Common myeloid progenitor, CD34-positive (primary cell): ENCODE measurements around the gene TRIM50.

Source experiments
- CTCF ChIA-PET: fragments of 350-600 bp; sonication (Branson Sonifier 250); formaldehyde crosslinking; loops from one replicate; lab custom pipeline; 2021; ENCODE audit warnings: antibody characterized with exemption; lab: Charles Lee
- POLR2A ChIA-PET: fragments of 350-600 bp; sonication (Branson Sonifier 250); formaldehyde crosslinking; loops from one replicate; lab custom pipeline; 2021; ENCODE audit warnings: antibody characterized with exemption; lab: Charles Lee
- DNase-seq, 3 donors: peaks; one replicate each; pipeline versions ENCODE4 v3.0.0 to v3.0.0-alpha.2; 2013
- H3K27ac ChIP-seq, 2 experiments: 1 replicate in 1 of 2; 2 replicates in 1 of 2; pipeline ENCODE4 v1.7.0; 2013; ENCODE audit warnings: inconsistent platforms in 2 of 2, low read length in 2 of 2, mild to moderate bottlenecking in 2 of 2, low read depth in 1 of 2, moderate library complexity in 1 of 2; ENCODE audit not compliant: severe bottlenecking in 2 of 2, insufficient read depth in 1 of 2, poor library complexity in 1 of 2
- H3K27me3 ChIP-seq, 5 experiments: replicated peaks in 2 of 5; 1 replicate in 3 of 5; 2 replicates in 2 of 5; pipeline versions ENCODE4 v1.6.1 to v1.7.0; 2013; ENCODE audit warnings: low read length in 4 of 5, mild to moderate bottlenecking in 2 of 5, moderate library complexity in 2 of 5, inconsistent platforms in 1 of 5; ENCODE audit not compliant: insufficient read depth in 5 of 5, control insufficient read depth in 4 of 5
- H3K36me3 ChIP-seq, 4 experiments: 1 replicate in 2 of 4; 2 replicates in 2 of 4; pipeline versions ENCODE4 v1.6.1 to v1.7.0; 2013; ENCODE audit warnings: low read length in 3 of 4, control low read depth in 1 of 4, mild to moderate bottlenecking in 1 of 4; ENCODE audit not compliant: control insufficient read depth in 4 of 4, insufficient read depth in 4 of 4
- H3K4me1 ChIP-seq, 4 experiments: 1 replicate in 3 of 4; 2 replicates in 1 of 4; pipeline versions ENCODE4 v1.6.1 to v1.7.1; 2013; ENCODE audit warnings: low read length in 3 of 4, mild to moderate bottlenecking in 3 of 4, control low read depth in 1 of 4, inconsistent platforms in 1 of 4, moderate library complexity in 1 of 4; ENCODE audit not compliant: control insufficient read depth in 4 of 4, insufficient read depth in 4 of 4; ENCODE audit errors: control extremely low read depth in 1 of 4
- H3K4me3 ChIP-seq, 7 experiments: 1 replicate in 4 of 7; 2 replicates in 3 of 7; pipeline versions ENCODE4 v1.5.1 to v1.7.0; 2013; ENCODE audit warnings: mild to moderate bottlenecking in 7 of 7, low read length in 6 of 7, moderate library complexity in 6 of 7, inconsistent platforms in 2 of 7, low read depth in 2 of 7, control low read depth in 1 of 7; ENCODE audit not compliant: insufficient read depth in 4 of 7, control insufficient read depth in 1 of 7; ENCODE audit errors: extremely low read depth in 1 of 7
- H3K9me3 ChIP-seq, 5 experiments: 1 replicate in 4 of 5; 2 replicates in 1 of 5; pipeline versions ENCODE4 v1.6.1 to v1.7.1; 2013; ENCODE audit warnings: low read length in 4 of 5, mild to moderate bottlenecking in 2 of 5, inconsistent platforms in 1 of 5, low read depth in 1 of 5, moderate library complexity in 1 of 5; ENCODE audit not compliant: control insufficient read depth in 4 of 5, insufficient read depth in 2 of 5; ENCODE audit errors: control extremely low read depth in 1 of 5
- WGBS: methylation state at CpG from one replicate; pipeline ENCODE4 v1.1.5; 2013; ENCODE audit not compliant: insufficient coverage; 5-methylcytosine and 5-hydroxymethylcytosine counted together

The TRIM50 gene

DNA sequence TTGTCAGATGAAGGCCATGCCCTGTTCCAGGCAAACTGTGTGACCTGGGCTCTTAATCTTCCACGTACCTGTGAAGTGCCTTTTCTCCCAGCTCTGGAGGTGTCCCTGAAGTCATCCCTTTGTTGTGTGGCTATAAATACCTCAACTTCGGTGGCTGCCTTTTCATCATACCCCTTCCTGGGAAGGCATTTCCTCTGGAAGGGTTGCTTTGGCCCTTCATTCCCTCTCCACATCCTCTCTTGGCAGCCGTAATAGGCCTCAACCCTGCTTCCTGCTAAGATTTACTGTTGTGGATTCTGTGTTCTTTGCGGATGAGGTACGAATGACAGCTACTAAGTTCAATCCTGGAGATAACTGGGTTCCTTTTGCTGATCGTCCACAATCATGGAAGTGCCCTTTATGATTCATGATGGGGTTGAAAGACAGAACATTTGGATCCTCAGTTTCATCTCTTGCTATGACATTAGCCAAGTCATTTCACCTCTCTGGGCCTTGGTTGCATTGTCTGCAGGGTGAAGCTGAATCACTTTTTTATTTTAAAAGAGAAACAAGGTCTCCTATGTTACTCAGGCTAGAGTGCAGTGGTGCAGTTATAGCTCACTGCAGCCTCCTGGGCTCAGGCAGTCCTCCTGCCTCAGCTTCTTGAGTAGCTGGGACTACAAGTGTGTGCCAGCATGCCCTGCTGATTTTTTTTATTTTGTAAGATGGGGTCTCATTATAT is 23.7 kb upstream of the TRIM50 start:
- no peaks in the 10 kb centered on the region for H3K4me1 ChIP-seq
- WGBS: 51% methylated on average over 5 of the region's 6 CpGs
- no peak overlapping the region for H3K4me3 ChIP-seq
- H3K27me3 ChIP-seq: no peaks in the 10 kb centered on the region
- H3K27ac ChIP-seq: no peak overlapping the region
- no peak for DNase-seq
- H3K36me3 ChIP-seq: no peaks in the 10 kb centered on the region
- peaks cover 0 to 3% (median 0%) of the 10 kb centered on the region in 5 experiments for H3K9me3 ChIP-seq
- ChIA-PET POLR2A (no interaction called here), CTCF (interaction anchor here (0.9 kb wide), 1 partner anchor 11 kb away, joined by 4 read pairs; no protein-coding TSS in a partner anchor)

- ChIA-PET CTCF (interaction anchor here (0.9 kb wide), 1 partner anchor 10 kb away, joined by 4 read pairs; no protein-coding TSS in a partner anchor), POLR2A (no interaction called here)
- WGBS: 89% methylated on average over 11 of the region's 12 CpGs
Measured at GRCh38 chr7:73350306-73351068, 22.6 kb upstream of the TRIM50 start.

DNA sequence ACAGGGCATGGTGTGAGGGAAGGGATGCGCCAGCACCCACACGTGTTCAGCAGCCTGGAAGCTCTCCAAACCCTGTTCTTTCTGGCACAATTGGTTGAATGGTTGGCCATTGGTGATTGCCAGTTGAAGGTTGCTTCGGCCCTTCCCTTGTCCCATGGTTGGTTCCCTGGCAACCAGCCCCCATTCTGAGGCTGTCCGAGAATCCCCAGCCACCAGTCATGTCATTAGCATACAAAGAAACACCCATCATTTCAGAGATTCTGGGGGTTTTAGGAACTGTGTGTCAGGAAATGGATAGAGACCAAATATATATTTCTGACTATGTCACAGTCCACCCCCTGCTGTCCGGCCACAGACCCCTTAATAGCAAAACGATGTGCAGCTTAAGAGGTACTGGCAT is 21.9 kb upstream of the TRIM50 start:
- H3K27ac ChIP-seq: no peak overlapping the region
- POLR2A ChIA-PET: no interaction called here
- no peaks in the 10 kb centered on the region for H3K36me3 ChIP-seq
- DNase-seq: no peak
- 89% methylated on average over 3 of the region's 6 CpGs for WGBS
- CTCF ChIA-PET: no interaction called here
- H3K4me3 ChIP-seq: no peak overlapping the region
- H3K27me3 ChIP-seq: no peaks in the 10 kb centered on the region
- H3K4me1 ChIP-seq: peaks cover 0 to 14% (median 2%) of the 10 kb centered on the region in 4 experiments
- peaks cover 0 to 3% (median 0%) of the 10 kb centered on the region in 5 experiments for H3K9me3 ChIP-seq

More at GRCh38 chr7:73350306-73351068, 22.6 kb upstream of the TRIM50 start:
- Histone ChIP-seq H3K27me3 (no peaks in the 10 kb centered on the region), H3K4me1 (peaks cover 0 to 7% (median 2%) of the 10 kb centered on the region in 4 experiments), H3K4me3 (no peak overlapping the region), H3K36me3 (no peaks in the 10 kb centered on the region), H3K9me3 (peaks cover 0 to 3% (median 0%) of the 10 kb centered on the region in 5 experiments), H3K27ac (no peak overlapping the region)
- DNase-seq: no peak

GRCh38 chr7:73345951-73346350 is 18.1 kb upstream of the TRIM50 start:
- CTCF ChIA-PET: interaction anchor here (0.9 kb wide), 1 partner anchor 106 kb away, joined by 5 read pairs; no protein-coding TSS in a partner anchor
- Histone ChIP-seq H3K9me3 (no peaks in the 10 kb centered on the region), H3K27ac (no peak overlapping the region), H3K4me3 (no peak overlapping the region), H3K4me1 (peaks cover 0 to 15% (median 2%) of the 10 kb centered on the region in 4 experiments), H3K27me3 (no peaks in the 10 kb centered on the region), H3K36me3 (no peaks in the 10 kb centered on the region)
- 58% methylated on average over 7 of the region's 8 CpGs for WGBS
- peak in 1 of 3 donors; percentile 4 for DNase-seq
- POLR2A ChIA-PET: no interaction called here

- ChIA-PET POLR2A (no interaction called here), CTCF (interaction anchor here (0.9 kb wide), 1 partner anchor 106 kb away, joined by 5 read pairs; no protein-coding TSS in a partner anchor)
- Histone ChIP-seq H3K9me3 (no peaks in the 10 kb centered on the region), H3K27ac (no peak overlapping the region), H3K36me3 (no peaks in the 10 kb centered on the region), H3K27me3 (no peaks in the 10 kb centered on the region), H3K4me1 (peaks cover 0 to 15% (median 2%) of the 10 kb centered on the region in 4 experiments), H3K4me3 (no peak overlapping the region)
- DNase-seq: no peak
- 24% methylated on average over 4 of the region's 4 CpGs for WGBS
Measured at GRCh38 chr7:73345538-73345937, 17.7 kb upstream of the TRIM50 start.

- Histone ChIP-seq H3K4me1 (peaks cover 0 to 15% (median 2%) of the 10 kb centered on the region in 4 experiments), H3K27ac (no peak overlapping the region), H3K36me3 (no peaks in the 10 kb centered on the region), H3K4me3 (no peak overlapping the region), H3K27me3 (no peaks in the 10 kb centered on the region), H3K9me3 (no peaks in the 10 kb centered on the region)
- ChIA-PET POLR2A (no interaction called here), CTCF (interaction anchor here (1.2 kb wide), 1 partner anchor 9 kb away, joined by 3 read pairs; no protein-coding TSS in a partner anchor)
- WGBS: 63% methylated on average over 7 of the region's 7 CpGs
- DNase-seq: no peak
Measured at GRCh38 chr7:73343671-73344380, 15.9 kb upstream of the TRIM50 start.
